Embryonic facial prominence (tissue), 1 donor: Measurements from ENCODE around the gene SPATA2L.

ENCODE experiments used
- DNase-seq: peaks from one replicate; pipeline ENCODE4 v3.0.0-alpha.2; 2016; ENCODE audit errors: extremely low spot score

The SPATA2L gene

DNA sequence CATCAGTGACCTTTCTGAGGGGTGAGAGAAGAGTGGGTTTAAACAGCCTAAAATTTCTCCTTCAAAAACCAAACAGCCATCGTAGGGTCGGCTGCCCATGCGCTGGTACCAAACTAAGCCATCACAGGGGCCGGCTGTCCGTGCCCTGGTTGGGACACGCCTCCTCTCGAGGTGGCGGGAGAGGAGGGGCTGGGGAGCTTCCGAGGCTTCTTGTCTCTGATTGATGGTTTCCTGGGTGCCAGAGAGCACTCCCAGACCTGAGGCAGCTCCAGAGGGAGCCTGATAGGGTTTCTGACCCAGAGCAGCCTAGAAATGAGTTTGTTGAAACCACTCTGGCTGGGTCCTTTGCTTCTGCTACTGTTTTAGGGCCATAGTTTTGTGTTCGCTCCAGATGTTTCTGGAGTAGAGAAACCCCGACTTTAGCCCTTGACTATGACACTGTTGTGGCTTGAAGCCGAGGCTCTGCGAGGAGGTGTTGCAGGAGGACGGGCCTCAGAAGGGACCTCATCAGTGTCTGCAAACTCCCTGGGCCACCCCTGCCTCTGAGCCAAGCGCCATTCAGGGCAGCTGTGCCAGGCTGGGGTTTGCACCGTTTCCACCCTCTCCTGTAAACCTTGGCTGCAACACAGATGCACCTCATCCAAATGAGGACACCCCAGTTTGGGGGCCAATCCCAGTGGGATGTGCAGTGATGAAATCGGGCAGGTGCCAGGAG lies 26.1 kb upstream of the SPATA2L start:
- DNase-seq = no peak

DNA sequence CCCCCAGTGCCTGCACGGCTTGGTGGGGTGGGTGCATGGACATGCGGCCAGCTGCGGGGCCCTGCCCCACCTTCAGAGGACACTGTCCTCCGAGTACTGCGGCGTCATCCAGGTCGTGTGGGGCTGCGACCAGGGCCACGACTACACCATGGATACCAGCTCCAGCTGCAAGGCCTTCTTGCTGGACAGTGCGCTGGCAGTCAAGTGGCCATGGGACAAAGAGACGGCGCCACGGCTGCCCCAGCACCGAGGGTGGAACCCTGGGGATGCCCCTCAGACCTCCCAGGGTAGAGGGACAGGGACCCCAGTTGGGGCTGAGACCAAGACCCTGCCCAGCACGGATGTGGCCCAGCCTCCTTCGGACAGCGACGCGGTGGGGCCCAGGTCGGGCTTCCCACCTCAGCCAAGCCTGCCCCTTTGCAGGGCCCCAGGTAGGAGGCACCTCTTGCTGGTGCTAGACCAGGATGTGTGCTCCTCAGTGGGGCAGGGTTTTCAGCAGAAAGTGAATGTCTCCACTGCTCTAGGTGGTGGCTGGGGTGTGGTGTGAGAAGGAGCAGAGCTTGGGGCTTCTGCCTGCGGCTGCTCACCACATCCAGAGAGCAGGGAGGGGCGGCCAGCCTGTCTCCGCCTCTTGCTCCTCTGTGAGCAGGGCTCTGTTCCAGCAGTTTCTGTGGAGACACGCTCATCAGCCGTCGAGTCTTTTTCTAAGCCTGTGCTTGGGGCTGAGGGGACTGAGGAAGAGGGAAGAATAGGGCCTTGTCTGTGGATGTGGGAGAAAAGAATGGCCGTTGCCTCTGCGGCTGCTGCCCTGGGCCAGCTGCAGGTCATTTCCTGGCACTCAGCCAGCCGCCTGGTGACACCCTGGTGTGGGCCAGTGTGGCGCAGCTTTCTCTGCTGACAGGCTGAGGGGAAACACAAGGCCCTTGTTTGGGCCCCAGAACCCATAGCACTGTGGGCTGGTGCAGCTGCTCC lies 22.1 kb upstream of the SPATA2L start:
- no peak for DNase-seq

DNA sequence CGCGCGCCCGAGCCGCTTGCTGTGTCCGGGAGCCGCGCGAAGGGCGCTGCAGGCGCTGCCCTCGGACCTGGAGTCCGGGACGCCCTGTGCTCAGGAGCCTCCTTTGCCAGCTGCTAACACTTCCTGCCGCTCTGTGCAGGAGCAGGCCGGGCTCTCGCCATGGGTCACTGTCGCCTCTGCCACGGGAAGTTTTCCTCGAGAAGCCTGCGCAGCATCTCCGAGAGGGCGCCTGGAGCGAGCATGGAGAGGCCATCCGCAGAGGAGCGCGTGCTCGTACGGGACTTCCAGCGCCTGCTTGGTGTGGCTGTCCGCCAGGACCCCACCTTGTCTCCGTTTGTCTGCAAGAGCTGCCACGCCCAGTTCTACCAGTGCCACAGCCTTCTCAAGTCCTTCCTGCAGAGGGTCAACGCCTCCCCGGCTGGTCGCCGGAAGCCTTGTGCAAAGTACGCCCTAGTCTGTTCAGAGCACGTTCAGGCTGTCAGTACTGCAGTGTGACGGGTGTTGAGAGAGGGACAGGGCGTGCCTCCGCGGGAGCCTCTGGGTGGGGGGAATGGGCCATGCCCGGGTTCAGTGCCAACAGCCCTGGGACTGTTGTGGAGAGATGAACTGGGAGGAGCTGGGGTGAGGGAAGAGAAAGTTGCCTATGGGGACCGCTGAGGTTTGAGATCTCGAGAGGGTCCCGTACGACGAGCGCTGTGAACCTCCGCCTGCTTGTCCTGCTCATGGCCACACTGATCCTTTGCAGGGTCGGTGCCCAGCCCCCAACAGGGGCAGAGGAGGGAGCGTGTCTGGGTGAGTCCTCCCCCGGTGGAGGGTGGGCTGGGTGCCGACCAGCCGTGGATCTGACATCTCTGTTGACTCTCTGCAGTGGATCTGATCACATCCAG lies 21.1 kb upstream of the SPATA2L start:
- no peak for DNase-seq

DNA sequence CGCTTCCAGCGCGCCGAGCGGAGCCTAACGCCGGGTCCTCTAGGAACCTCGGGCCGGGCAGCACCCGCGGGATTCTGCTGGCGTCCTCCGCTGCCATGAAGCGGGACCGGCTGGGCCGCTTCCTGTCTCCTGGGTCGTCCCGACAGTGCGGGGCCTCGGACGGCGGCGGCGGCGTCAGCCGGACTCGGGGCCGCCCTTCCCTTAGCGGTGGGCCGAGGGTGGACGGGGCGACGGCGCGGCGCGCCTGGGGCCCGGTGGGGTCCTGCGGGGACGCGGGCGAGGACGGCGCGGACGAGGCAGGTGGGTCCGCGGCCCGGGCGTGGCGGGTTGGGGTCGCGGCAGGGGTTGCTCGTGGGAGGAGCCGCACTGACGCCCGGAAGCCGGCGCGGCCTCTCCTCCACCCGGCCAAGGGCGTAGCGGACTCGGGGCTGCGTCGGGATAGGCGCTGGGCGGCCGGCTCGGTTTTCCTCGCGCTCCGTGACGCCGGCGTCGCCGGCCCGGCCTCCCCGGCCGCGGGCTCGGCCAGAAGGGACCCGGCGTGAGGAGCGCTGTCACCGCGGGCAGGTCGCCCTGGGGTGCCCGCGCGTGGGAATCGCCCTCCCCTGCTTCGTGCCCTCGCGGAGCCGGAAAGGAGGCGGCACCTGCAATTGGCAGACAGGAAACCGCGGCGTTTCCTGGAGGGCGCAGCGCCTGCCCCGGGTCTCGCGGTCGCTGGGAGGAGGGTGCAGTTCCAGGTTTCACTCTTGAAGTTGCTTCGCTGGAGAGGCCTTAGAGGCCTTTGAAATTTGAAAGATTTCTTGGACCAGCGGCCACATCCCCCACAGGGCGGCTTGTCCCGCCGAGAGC lies 20.3 kb upstream of the SPATA2L start:
- no peak for DNase-seq

DNA sequence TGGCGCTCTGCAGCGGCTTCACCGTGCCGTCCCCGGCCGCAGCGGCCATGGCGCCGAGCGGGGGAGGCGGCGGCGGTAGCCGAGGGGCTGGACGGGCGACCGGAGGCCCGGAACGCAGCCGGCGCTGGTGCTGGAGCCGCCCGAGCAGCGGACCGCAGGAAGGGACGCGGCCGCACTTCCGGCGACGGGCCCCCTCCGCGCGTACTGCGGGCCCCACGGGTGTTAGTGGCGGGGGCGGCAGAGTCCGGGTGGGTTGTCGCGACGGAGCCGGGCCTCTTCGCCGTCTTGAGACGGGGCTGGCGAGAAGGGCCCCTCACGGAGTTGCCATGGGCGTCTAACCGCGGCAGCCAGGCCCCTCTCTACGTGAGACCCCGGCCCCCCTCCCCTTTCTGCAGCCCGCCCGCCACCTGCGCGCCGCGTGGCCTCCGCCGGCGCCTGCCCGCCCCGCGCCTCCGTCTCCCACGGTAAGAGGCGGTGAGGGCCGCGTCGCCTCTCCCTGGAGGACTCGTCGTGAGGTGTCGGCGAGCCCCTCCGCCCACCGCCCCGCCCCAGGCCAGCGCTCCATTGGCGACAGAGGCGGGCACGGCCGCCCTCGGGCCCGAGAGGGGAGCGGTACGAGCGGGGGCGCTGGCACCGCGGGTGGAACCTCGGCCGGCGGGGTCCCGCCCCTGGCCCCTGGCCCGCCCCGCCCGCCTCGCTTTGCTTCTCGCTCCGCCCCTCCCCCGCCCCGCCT lies 19.5 kb upstream of the SPATA2L start, which contains the start of the genes VPS9D1 and ZNF276:
TSS of gene VPS9D1 (minus strand) at position 86 of the 733 bp plus-strand sequence. CDS start at position 49, 37 bp downstream.
TSS of gene ZNF276 (plus strand) at position 725 of the 733 bp plus-strand sequence. CDS start 104 bp downstream, outside the sequence.
- peak; percentile 36 for DNase-seq

DNA sequence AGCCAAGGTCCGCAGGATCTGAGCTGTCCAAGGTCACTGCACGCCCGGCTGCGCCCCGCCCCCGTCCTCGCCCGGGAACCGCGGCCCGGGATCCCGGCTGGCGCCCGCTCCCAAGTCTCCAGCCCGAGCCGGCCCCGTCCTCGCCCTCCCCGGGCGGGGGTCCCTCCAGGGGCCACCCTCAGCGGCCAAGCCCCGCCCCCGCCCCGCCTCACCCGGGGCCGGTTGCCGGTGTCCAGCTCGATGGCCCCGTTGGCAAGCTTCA lies 19.0 kb upstream of the SPATA2L start:
- no peak for DNase-seq

DNA sequence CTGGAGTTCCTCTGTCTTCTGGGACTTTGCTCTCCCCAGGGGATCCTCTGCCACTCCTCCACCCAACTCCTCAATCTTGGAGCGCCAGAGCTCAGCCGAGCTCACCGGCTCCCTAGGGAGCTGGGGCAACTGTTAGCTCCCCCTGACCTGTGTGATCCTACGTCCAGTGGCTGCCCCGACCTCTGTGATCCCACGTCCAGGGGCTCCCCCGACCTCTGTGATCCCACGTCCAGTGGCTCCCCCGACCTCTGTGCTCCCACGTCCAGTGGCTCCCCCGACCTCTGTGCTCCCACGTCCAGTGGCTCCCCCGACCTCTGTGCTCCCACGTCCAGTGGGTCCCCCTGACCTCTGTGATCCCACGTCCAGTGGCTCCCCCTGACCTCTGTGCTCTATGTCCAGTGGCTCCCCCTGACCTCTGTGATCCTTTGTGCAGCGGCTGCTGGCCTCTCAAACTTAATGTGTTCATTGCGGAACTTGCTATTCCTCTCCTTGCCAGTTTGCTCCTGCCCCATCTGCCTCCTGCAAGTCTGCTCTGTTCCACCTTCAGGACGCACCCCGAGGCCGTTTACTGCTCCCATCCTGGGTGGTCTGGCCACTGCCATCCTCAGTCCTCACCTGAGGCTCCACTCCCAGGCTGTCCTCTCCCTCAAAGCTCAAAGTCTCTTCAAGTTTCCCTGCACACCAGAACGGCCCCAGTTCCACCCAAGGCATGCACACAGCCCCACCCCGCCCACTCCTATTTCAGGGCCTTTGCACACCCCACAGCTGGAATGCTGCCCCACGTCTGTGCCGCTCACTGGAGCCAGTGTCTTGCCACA lies 16.4 kb upstream of the SPATA2L start:
- DNase-seq = no peak

DNA sequence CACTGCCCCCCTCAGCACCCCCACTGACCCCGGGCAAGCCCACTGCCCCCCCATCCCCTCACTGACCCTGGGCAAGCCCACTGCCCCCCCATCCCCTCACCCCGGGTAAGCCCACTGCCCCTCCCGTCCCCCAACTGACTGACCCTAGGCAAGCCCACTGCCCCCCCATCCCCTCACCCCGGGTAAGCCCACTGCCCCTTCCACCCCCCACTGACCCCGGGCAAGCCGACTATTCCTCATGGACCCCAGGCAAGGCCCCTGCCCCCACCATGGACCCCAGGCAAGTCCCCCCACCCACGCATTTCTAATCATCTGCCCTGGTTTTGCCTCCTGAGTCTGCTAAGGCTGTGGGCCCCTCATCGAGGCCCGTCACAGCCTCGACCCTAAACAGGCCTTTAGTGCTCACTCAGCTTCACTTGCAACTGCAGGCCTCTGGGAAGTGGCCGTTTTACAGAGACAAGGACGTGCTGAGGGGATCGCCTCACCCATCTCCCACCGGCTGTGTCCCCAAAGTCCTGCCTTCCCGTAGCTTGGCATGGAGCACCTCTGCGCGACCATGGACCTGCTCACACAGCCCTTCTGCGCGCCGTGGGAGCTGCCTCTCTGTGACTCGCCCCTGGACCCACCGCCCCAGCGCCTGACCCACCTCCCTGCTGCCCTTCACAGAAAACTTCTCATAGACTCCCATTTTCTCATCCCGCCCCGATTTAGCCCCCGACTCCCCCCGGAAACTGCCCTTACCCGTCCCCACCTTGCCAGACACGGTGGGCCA lies 15.6 kb upstream of the SPATA2L start:
- DNase-seq = no peak

DNA sequence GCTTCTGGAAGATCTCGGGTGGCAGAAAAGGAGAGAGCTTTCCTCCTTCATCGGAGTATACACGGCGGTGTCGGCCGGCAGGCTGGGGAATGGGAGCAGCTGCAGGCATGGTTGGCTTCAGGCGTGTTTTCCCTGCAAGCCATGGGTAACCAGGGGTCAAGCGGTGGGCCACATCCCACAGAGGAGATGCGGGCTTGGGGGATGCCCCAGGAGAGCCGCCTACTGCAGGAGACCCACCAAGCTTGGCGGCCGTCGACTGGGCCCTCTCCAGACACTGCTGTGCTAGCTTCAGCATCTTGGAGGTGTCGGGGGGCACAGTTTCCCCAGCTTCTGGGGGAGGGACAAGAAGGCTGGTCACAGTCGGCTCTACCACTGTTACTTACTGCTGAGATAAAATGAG lies 15.0 kb upstream of the SPATA2L start:
- DNase-seq = no peak

DNA sequence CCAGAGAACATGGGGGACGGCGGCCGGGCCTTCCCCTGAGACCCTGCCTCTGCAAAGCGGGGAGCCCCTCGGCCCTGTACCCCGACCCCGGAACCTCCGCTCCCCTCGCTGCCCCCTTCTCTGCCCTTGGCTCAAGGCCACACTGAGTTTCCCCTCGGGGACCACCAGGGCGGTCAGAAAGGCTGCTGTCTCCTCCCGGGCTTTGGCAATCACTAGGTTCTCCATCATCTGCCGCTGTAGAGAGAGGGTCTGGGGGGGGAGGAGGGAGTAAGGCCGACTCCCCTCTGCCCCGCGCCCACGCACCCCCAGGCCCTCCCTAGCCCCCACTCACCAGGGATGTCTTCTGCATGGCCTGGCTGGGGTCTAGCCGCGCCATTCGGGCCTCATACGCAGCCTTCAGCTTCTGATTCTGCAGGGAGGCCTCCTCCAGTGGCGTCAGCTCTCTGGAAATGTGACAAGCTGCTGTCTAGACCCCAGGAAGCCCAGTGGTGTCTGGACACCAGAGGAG lies 10.8 kb upstream of the SPATA2L start:
- no peak for DNase-seq

DNA sequence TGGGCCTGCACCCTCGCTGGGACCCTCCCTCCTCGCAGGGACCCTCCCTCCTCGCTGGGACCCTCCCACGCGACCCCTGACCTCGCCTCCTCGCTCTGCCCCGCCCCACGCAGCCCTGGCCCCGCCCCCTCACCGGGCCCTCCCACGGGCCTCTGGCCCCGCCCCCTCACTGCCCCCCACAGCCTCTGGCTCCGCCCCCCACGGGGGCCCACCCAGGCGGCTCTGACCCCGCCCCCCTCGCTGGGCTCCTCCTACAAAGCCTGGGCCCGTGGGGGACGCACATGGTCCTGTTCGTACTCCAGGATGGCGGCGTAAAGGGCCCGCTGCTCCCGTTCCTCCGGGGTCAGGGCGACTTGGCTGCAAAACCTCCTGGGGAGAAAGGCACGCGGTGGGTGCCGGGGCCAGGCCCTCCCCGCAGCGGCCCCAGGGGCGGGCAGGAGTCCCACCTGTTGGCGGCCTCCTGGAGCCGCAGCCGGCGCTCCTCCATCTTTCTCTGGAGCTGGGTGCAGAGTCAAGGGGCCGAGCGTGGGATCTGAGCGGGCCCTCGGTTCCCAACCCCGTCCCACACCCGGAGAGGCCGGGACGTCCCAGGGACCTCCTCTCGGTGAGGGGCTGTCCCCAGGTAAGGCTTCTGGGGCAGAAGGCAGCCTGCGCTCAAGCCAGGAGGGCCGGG lies 10.2 kb upstream of the SPATA2L start:
- DNase-seq = no peak

DNA sequence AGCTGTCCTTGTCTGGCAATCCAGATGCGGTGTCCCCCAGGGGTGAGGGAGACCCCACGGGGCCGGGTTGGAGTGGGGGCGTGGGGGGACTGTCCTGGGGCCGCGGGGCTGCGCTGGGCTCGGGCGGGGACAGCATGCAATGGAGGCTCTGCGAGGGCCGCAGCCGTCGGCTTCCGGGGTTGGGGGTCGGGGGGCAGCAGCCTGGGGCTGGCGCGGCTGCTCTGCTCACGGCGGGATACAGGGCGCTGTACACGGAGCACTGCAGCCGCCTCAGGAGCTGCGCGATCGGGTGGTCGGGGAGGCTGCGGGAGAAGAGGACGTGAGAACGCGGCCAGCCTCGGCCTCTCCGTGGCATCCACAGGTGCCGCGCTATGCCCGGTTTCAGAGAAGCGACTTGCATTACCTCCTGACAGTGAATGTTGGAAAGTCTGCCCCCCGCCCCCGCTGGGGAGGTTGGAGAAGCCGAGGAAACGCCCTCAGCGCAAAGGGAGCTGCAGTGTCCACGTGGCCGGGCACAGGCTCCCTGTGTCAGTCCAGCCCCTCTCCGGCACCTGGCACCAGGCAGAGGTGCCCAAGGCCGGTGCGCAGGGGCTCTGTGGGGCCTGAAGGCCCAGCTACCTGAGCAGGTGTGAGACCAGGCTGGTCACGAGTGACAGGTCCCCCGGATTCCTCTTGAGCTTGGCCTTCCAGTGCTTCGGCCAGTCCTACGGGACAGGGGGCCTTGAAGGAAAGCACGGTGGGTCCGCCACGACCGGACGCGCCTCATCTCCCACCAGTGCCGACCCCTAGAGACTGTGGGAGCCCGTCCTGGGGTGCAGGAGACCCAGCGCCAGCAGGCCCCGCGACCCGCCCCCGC lies 9.4 kb upstream of the SPATA2L start:
- DNase-seq = no peak

DNA sequence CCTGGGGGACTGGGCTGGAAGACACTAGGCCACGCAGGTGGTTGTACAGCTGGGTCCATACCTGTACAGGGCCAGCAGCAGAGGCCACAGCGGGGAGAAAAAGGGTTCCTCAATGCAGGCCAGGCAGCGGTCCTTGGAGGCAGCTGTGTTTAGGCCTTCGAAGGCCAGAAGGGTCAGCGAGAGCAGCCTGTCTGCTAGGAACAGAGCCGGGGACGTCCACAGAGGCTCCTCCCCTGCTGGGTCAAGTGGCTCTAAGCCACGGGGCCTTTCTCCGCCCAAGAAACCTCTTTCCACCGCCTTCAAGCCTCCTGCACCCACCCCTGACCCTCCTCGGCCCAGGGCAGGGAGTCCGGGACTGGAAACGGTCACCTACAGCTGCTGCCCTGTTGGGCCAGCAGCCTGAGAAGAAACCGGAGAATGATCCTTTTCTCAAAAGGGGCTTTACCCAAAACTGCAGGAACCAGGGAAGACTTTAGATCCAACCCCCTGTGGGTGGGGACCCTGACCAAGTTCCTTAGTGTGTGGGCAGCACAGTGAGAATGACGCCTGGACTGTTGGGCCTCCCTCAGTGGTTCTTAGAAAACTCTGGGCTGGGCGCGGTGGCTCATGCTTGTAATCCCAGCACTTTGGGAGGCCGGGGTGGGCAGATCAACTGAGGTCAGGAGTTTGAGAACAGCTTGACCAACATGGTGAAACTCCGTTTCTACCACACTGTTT lies 8.4 kb upstream of the SPATA2L start:
- DNase-seq = no peak

DNA sequence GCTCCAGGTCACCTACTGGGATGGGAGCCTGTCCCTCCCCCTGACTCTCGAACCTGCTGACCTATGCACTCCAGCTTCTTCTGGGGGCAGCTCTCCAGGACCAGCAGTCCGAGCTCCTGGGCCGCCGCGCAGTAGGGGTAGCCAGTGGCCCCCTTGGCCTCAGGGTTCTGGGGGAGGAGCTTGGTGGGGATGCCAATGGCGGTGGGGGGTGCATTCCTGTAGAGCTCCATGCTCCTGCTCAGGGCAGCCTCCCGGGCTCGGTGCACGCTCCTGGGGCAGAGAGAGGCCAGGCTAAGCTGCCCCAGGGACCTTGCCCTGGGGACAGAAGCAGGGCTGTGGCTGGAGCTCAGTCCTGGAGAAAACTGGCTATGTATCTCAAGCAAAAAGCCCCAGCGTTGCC lies 7.7 kb upstream of the SPATA2L start:
- DNase-seq = no peak

DNA sequence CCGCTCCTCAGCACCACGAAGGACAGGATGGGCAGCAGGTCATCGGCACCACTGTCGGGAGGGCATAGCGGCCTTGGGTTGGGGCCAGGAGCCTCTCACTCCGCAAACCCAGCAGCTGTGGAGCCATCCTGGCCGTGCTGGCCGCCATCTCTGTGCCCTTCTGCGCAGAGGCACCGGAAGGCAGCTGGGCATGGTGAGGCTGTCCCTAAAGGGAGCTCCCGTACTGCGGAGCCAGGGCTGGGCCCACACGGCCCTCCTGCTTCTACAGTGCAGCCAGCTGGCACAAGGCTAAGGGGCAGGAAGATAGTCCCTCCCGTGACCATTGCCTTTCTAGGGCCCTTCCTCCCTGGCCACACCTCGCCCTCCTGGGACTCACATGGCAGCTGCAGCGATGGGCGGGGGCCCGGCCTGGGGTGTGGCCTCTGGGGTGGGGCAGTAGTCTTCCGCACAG lies 7.0 kb upstream of the SPATA2L start:
- no peak for DNase-seq

DNA sequence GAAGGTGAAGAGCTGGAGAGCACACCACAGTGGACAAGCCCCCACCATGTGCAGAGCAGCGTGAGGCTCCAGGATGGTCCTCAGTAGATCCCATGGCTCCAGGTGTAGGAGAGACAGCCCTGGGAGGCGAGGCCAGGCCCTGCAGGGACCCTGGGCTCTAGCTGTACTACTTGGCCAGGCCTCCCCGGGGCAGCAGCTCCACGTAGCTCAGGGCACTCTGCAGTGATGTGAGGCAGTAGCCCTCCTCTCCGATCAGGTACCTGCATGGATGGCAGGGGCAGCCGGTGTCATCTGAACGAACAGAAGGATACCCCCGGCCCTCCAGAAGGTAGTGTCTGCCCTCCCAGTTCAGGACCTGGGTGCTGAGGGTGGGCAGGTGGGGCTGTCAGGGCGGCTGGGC lies 6.2 kb upstream of the SPATA2L start:
- no peak for DNase-seq
